Activated CD4-positive, alpha-beta T cell treated with anti-CD3 and anti-CD28 coated beads, Interleukin-2, Interleukin-4, amounts not matched to agents 100 ng/mL and 50 ng/mL, durations not matched to agents 16 hours and 8 hours (primary cell): Measurements from ENCODE around the gene ARHGEF9.
"Not testable (repeated sequence)": the region's sequence is repeated elsewhere in the genome, so short reads cannot be mapped to it uniquely, and the experiment has no call there.

Experiments
- DNase-seq: peaks from one replicate; pipeline ENCODE4 v3.0.0-alpha.2; 2020; ENCODE audit warnings: low spot score

Gene ARHGEF9

DNA sequence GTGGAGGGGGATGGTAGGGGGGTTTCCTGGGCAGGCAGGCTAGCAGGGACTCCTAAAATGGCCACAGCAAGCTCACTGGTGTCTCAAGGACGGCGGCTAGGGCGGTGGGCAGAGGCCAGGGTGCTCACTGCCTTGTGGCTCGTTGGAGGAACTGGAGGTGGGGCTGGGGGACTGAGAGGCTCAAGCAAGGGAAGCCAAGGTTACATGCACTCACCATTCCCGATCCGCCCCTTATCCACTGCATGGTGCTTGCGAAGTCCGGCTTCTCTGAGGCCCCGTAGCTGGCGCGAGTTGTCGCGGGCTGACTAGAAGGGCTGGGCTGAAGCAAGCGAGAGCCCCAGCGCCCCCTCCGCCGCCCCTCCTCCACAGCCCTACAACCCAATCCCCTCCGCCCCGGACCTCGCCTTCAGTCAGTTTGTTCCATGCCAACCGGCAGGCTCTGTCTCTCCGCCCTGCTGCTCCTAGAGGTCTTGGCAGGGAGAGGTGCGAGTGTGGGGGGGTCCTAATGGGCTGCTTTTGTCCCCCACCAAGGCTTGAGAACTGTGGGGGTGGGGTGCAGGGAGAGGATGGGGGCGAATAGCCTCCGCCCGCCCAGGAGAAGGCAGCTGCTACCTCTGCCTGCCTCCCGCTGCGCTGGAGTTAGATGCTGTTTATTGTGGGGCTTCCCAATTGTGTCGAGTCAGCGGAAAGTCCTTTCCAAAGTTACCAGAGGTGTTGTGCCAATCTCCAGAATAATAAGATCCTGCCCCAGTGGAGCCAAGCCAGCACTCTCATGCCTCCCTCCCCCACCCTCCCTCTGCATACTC is at the start of gene ARHGEF9:
Gene ARHGEF9 (minus strand): TSS at position 313 of the 806 bp plus-strand sequence. CDS start 69 bp downstream, at position 244.
- no peak for DNase-seq

DNA sequence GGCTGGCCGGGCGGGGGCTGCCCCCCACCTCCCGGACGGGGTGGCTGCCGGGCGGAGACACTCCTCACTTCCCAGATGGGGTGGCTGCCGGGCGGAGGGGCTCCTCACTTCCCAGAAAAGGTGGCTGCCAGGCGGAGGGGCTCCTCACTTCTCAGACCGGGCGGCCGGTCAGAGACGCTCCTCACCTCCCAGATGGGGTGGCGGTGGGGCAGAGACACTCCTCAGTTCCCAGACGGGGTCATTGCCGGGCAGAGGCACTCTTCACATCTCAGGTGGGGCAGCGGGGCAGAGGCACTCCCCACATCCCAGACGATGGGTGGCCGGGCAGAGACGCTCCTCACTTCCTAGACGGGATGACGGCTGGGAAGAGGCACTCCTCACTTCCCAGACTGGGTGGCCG is 40.4 kb upstream of the ARHGEF9 start:
- not testable (repeated sequence) for DNase-seq

DNA sequence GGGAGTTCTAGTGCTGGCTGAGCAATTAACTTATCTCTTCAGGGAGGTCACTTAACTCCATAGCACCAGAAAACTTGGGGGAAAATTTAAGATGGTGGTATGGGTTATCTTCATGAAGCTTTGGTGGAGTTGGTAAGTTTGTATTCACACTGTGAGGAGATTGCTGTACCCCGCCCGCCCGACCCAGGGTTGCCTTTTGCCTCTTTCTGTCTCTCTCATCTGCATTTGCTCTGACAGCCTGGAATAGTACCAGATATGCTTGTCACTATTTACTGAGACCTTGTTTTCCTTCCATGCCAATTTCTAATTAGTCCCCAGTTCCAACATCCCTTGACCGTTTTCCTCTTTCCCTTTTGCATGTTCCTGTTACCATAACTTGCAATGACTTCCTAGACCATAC is 33.1 kb upstream of the ARHGEF9 start:
- no peak for DNase-seq

DNA sequence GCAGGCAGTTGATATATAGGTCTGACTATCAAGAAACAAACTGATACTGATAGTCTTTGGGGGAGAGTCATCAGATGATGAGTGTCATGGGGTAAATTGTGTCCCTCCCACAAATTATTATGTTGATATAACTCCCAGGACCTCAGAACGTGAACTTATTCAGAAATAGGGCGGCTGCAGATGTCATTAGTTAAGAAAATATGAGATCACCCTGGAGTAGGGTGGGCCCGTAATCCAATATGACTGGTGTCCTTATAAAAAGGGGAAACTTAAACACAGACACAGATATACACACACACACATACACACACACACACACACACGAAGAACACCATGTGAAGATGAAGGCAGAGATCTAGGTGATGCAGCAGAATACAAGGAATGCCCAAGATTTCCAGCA is 32.7 kb upstream of the ARHGEF9 start:
- no peak for DNase-seq

DNA sequence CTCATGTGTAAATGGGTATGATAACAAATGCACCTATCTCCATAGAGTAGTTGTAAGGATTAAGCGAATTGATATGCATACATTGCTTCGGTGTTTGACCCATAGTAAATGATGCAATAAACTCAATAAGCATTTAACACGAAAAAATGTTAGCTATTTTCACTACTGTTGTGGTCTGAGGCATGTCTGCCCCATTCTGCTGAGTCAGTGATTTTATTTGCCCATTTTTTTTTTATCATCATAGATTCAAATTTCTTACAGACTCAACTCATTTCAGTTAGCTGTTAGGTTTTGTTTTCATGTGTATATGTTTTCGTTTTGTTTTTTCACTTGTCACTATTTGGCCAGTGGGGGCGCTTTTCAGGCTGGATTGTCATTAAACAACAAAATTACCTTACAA is 27.8 kb upstream of the ARHGEF9 start:
- DNase-seq = no peak

DNA sequence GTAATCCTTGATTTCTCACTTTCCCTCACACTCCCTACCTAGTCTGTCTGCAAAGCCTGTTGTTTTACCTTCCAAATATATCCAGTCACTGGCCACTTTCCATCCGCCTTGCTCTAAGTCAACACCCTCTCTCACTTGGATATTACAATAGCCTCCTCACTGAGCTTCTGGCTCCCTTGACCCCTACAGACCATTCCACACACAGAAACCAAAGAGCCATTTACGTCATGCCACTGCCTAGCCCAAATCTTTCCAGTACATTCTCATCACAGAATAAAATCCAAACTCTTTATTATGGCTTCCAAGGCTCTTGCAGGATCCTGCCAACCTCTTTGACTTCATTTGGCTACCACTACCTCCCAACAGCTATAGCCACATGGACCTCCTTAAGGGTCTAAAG is 25.7 kb upstream of the ARHGEF9 start:
- DNase-seq = no peak

DNA sequence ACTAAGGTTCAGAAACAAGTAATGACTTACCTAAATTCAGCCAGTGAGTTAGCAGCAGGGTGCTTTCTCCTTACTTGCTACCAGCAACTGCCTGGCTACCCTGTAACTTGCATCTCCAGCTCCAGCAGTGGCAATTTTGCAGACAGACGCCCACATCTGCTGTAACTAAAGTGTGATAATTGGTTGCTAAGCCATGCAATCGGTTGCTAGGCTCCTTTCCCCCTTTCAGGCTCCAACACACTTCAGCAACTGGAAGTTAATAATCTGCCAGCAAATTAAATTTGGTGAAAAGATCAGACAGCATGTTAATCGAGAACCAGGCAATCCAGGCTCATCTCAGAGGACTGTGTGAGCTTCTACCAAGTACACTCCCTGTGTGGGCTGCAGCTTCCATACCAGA is 24.2 kb upstream of the ARHGEF9 start:
- no peak for DNase-seq

DNA sequence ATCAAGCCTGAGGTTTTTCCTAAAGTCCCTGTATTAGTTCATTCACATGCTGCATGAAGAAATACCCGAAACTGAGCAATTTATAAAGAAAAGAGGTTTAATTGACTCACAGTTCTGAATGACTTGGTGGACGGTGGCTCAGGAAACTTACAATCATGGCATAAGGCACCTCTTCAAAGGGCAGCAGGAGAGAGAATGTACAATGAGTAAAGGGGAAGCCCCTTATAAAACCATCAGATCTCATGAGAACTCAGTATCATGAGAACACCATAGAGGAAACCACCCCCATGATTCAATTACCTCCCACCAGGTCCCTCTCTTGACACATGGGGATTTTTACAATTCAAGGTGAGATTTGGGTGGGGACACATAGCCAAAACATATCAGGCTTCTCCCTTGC is 10.4 kb upstream of the ARHGEF9 start:
- not testable (repeated sequence) for DNase-seq

DNA sequence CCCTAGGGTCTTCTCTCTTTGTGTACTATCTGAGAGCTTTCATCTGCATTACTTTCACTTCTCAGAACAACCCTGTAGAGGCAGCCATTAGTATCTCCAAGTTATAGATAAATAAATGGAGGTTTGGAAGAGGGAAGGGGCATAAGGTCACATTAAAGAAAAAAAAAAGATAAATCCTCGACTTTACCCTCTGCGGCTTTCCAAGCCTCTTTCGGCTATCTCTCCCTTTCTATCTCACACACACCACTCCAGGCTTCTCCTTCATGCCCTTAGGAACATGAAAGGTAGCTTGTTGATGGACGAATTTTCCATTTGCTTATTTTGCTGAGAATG is 660 bp upstream of the ARHGEF9 start:
- DNase-seq = no peak

DNA sequence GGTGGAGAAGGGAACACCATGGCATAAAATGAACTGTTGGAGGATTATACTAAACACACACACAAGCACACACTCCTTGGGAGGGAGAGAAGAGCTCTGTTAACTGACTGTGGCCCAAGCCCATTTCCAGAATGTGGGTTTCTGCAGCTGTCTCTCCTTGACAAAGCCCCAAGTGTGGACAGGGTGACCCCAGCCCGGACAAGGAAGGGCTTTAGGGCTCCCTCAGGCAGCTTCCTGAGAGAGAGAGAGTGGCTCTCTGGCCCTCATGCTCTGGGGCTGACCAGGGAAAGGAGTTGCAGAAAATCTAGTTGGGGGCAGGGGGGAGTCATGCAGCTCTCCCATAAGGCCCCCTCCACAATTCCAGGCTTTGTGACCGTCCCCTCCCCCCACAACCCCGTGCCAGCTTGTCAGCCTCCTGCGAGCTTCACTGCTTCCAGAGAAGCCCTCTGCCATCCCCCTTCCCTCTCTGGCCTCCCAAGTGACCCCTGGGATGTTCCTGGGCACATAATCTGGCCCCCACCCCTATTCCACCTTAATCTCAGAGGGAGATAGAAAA is 590 bp downstream of the ARHGEF9 start:
- no peak for DNase-seq

DNA sequence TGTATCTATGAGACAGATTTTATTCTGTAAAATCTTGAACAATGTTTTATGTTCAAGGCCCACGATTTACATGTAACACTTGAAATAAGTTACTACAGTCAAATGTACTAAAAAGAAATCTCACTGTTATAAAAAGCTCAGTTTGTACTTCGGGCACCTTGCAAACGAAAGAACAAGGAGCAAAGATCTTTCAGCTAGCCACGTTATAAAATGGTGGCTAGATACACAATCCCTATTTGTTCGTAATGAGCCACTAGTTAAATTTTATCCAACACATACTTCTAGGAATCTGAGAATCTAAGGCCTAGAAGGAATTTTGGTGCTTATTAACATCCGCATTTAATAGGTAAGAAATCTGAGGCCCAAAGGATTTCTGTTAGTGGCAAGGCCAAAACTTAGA is 2.5 kb downstream of the ARHGEF9 start:
- no peak for DNase-seq

DNA sequence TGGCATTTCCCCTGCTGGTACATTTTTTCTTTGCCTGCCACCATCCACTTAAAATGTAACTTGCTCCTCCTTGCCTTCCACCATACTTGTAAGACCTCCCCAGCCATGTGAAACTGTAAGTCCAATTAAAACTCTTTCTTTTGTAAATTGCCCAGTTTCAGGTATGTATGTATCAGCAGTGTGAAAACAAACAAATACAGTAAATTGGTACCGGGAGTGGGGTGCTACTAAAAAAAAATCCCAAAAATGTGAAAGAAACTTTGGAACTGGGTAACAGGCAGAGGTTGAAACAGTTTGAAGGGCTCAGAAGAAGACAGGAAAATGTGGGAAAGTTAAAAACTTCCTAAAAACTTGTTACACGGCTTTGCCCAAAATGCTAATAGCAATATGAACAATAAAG is 16.3 kb downstream of the ARHGEF9 start:
- DNase-seq = no peak

DNA sequence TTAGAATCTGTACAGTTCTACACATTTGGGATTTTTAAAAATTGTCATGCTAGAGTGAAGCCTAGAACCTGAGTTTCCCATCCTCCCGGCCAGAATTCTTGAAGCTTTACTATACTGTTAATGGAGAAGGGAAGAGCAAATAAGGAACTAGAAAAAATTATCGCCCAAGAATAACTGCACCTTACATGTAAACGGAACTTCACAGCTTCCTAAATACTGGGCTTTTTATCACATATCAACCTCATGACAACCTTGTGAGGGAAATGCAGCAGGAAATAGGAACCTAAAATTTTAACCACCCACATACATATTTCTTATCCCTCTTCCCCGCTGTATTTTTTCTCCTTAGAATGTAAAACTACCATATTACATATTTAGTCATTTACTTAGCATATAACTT is 19.3 kb downstream of the ARHGEF9 start:
- DNase-seq = no peak

DNA sequence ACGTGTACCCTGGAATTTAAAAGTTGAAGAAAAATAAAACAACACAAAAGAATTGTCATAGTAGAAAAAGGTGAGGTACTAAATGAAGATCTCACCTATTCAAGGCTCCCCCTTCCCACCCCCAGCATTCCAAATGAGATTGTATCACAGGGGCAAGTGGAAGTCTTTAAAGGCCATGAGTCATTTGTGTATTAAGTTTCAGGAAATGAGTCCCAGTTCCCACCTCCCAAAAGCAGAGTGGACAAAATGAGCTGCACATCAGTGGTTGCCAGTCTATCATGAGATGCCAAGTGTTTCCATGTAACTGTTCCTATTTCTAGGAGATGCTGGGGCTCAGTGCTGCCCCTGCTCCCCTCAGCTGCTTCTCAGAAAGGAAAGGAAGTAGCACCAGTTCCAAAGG is 20.1 kb downstream of the ARHGEF9 start:
- no peak for DNase-seq

DNA sequence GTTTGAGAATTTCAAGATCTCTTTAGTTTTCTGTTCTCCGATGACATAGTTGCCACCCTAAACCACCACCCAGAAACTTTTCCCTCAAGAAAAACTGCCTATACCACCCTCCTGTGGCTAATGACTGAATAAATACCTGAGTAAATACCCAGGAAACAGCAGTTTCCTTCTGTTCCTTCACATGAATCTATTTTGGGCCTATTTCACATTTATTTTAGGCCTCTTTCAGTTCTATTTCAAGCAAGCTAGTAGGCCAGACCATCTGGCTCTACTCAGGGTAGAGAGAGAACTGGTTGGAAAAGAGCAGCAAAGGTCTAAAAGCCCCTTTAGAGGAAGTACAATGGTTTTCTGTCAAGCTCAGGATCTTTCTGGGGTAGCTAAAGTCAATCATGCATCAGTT is 23.4 kb downstream of the ARHGEF9 start:
- no peak for DNase-seq

DNA sequence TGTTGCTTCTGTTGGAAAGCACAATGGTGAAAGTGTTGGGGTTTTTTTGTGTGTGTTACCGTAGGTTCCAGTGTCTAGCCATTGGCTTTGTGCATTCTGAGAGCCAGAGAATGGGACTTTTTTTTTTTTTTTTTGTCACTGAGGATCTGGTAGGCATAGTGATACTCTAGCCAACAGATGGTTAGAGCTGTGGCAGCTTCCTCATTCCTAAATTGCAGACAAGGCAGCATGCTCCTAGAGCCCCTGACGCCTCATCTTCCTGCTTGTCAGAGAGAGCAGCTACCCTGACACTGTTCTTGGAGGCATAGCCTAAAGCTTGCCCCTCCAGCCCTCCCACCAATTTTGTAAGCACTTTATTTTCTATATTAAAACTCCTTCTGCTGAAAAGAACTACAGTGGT is 27.0 kb downstream of the ARHGEF9 start:
- DNase-seq = no peak

DNA sequence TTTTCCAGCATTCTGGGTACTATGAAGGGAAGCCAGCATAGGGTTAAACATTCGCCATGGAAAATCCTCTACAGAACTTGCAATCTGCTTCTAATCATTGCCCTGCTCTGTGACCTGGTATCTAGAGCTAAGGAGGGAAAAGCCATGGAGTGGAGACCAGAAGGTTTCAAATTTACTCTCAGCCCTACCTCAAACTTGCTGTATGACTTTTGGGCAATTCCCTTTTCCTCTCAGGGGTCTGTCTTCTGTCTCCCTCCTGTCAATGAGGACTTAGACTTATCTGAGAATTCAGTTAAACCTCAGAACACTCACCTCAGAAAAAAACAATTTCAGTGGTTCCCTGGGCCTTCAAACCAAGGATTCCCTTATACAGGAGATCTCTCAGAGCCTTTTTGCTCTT is 29.1 kb downstream of the ARHGEF9 start:
- peak; percentile 35 for DNase-seq

DNA sequence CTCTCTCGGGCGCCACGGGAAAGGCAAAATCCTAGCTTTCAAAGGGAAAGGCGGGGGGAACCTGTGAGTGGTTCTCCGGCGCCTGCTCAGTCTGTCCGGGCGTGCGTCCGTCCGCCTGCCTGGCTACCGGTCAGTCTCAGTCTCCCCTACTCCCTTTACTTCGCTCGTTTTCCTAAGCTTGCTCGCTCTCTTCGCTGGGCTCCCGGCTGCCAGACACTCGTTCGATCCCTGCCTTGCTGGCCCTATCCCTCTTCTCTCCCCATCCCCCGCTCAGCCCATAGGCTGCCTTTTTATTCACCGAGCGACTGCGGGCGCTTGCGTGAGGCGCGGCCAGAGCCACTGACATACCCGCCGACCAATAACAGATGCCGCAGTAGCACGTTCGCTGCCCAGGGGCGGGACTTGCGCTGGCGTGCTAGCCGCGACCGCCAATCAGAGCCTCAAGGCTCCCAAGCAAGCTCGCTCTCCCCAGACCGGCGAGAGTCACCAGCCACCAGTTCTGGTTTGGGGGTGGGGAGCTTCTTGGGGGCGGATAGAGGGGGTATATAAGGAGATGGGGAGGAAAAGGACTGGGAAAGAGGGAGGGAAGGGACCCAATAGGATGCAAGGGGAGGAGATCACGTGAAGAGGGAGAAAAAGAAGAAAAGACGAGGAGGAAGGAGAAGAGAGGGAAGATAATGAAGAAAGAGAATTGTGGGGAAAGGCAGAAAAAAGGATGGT is 30.0 kb downstream of the ARHGEF9 start:
- DNase-seq = peak; percentile 87

DNA sequence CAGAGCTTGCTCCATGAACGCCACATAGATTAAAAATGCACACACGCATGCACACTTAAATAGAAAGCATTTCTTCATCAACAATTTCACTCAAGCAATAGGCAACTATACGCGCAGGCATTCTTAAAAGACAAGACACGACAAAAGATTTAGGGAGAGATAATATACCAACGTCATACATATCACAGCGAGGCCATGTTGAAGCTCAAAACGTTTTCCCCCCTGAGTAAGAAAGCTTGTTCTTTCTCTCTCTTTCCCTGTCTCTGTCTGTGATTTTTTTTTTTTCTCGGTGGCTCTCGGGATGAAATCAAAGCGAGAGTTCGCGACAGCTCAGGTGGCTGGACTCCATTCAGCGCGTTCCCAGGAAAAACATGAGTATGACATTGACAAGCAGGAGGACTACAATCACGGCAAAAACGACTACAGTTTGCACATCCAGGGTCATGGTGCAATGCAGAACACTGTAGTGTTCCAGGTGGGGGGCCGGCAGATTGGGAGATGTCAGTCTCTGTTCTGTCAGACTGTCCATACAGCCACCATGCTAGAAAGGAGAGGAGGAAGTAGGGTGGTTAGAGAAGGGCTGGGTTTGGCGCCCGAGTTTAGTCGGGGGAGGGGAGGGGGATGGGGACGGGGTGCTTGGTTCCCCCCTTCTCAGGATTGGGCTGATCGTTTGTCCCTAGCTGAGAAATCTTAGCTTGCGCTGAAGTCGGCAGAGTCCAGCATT is 30.7 kb downstream of the ARHGEF9 start:
- DNase-seq = peak; percentile 27

DNA sequence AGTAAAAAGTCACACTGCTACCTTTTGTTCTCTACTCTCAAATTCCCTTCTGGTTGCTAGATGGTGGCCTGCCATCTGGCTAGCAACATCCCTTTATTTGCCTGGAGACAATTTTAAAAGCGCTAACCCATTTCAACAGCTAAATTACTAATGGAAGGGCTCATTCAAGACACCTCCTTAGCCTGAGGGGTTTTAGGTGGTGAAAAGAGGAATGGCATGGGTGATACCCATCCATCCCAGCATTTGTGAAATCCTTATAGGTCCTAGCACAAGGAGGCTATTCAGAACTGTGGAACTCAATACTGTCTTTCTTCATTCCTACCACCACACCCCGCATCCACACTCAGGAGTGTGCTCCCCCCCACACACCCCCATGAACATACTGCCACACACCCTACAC is 33.5 kb downstream of the ARHGEF9 start:
- DNase-seq = no peak

DNA sequence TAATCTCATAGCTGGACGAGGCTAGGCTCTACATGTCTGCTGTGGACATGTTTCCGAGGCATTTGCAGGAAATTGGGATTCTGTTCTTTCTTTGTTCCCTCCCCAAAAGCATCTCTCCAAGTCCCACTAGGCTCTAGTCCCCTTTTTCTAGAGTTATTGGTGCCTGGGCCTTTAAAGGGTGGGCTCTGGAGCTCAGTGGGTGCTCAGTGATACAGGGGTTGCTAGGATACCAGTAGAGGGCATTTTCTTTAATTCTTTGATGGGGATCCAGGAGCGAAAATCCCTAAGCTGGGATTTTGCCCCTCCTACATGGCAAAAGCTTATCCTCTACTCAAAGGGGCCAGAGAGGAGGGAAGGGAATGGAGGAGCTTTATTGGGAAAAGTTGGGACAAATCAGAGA is 34.2 kb downstream of the ARHGEF9 start:
- DNase-seq = no peak

DNA sequence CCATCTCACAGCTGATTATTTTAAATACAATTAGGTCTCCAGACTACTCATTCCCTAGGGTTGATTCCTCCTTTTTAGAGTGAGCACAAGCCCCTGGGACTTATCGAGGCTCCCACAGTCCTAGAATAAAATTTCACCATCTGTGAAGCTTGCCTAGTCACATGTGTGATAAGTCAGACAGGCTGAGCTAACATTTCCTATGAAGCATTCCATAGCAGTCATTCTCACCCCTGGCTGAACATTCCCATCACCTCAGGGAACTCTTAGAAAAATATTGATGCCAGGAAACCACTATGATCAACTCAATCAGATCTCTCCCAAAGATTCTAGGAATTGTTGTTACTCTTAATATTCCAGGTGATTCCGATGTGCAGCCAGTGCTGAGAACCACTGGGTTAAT is 37.7 kb downstream of the ARHGEF9 start:
- no peak for DNase-seq

DNA sequence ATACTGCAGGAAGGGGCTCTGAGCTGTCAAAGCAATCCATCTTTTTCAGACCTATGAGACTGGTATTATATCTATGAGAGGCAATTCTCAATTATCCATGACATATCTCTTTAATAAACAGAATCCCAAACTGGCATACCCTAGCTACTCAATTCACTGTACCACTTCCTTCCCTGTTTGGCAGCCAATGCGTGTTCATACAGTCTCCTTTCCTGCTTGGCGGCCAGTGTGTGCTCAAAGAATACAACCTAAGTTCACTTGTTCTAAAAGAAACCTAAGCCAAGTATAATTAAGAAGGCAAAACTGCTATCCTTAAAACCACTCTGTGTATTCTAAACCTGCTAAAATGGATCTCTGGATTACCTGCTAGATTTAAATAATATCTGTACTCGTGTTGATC is 38.3 kb downstream of the ARHGEF9 start:
- DNase-seq = no peak
